ENCODE results near the gene SLC35F6. TPM values are rescaled to one million over a fixed set of nuclear protein-coding genes. Genes with fewer than 3 reads are reported as not detected.

SLC35F6 gene
- polyA plus RNA-seq, 1 donor from 2014 or later: 10.8 TPM

- TF ChIP-seq EP300 (conservative IDR thresholded peaks at IDR 0.05; ENCODE audit: poor library complexity, severe bottlenecking) (no peak), CTCF (IDR thresholded peaks at IDR 0.05; ENCODE audit: poor library complexity, severe bottlenecking) (no peak), EZH2 (IDR thresholded peaks at IDR 0.05; ENCODE audit: borderline replicate concordance, insufficient read depth, low read length, poor library complexity, severe bottlenecking) (no peak), RAD21 (conservative IDR thresholded peaks at IDR 0.05) (no peak)
- H3K27ac ChIP-seq (ENCODE audit: low read length): no peak overlapping the region
- H3K4me2 ChIP-seq (ENCODE audit: low read length): no peak overlapping the region
- no peaks in the 10 kb centered on the region for H3K9me3 ChIP-seq (ENCODE audit: low read length)
- no peaks in the 10 kb centered on the region for H4K20me1 ChIP-seq (ENCODE audit: insufficient read depth)
- no peaks in the 10 kb centered on the region for H3K9me2 ChIP-seq (ENCODE audit: insufficient read depth, low read length)
- H3K79me2 ChIP-seq (replicated peaks; ENCODE audit: insufficient read depth, low read length): no peaks in the 10 kb centered on the region
- H3F3A ChIP-seq (ENCODE audit: insufficient read depth, low read length, poor library complexity, severe bottlenecking): no peaks in the 10 kb centered on the region
- no peaks in the 10 kb centered on the region for H3K36me3 ChIP-seq (ENCODE audit: insufficient read depth, low read length)
- no peak overlapping the region for H3K4me3 ChIP-seq (ENCODE audit: low read length)
- no peak overlapping the region for H2AFZ ChIP-seq (ENCODE audit: low read depth, low read length)
- no peak overlapping the region for H3K9ac ChIP-seq (ENCODE audit: low read length)
- H3K27me3 ChIP-seq (ENCODE audit: insufficient read depth, low read depth, low read length): no peaks in the 10 kb centered on the region
Observed at GRCh38 chr2:26724784-26725520, 39.1 kb upstream of the SLC35F6 start.

GRCh38 chr2:26725521-26725820, 38.6 kb upstream of the SLC35F6 start:
- Histone ChIP-seq H3K27me3 (ENCODE audit: insufficient read depth, low read depth, low read length) (no peaks in the 10 kb centered on the region), H3K4me2 (ENCODE audit: low read length) (no peak overlapping the region), H3K9ac (ENCODE audit: low read length) (no peak overlapping the region), H3K36me3 (ENCODE audit: insufficient read depth, low read length) (no peaks in the 10 kb centered on the region), H3K4me3 (ENCODE audit: low read length) (no peak overlapping the region), H3K9me3 (ENCODE audit: low read length) (no peaks in the 10 kb centered on the region), H3K27ac (ENCODE audit: low read length) (no peak overlapping the region), H3K9me2 (ENCODE audit: insufficient read depth, low read length) (no peaks in the 10 kb centered on the region), H3F3A (ENCODE audit: insufficient read depth, low read length, poor library complexity, severe bottlenecking) (no peaks in the 10 kb centered on the region), H4K20me1 (ENCODE audit: insufficient read depth) (no peaks in the 10 kb centered on the region), H2AFZ (ENCODE audit: low read depth, low read length) (no peak overlapping the region), H3K79me2 (replicated peaks; ENCODE audit: insufficient read depth, low read length) (no peaks in the 10 kb centered on the region)
- TF ChIP-seq EZH2 (IDR thresholded peaks at IDR 0.05; ENCODE audit: borderline replicate concordance, insufficient read depth, low read length, poor library complexity, severe bottlenecking) (no peak), SMC3 (conservative IDR thresholded peaks at IDR 0.05; ENCODE audit: poor library complexity) (no peak), RAD21 (conservative IDR thresholded peaks at IDR 0.05) (no peak), EP300 (conservative IDR thresholded peaks at IDR 0.05; ENCODE audit: poor library complexity, severe bottlenecking) (no peak), TAF1 (IDR thresholded peaks at IDR 0.05; ENCODE audit: low read depth) (no peak), REST (IDR thresholded peaks at IDR 0.05; ENCODE audit: borderline replicate concordance) (no peak), POLR2AphosphoS5 (IDR thresholded peaks at IDR 0.05) (no peak), MXI1 (conservative IDR thresholded peaks at IDR 0.05; ENCODE audit: poor library complexity, severe bottlenecking) (no peak), CTCF (IDR thresholded peaks at IDR 0.05; ENCODE audit: poor library complexity, severe bottlenecking) (no peak)
